ENCODE data around the gene PIAS4.

PIAS4 gene

DNA sequence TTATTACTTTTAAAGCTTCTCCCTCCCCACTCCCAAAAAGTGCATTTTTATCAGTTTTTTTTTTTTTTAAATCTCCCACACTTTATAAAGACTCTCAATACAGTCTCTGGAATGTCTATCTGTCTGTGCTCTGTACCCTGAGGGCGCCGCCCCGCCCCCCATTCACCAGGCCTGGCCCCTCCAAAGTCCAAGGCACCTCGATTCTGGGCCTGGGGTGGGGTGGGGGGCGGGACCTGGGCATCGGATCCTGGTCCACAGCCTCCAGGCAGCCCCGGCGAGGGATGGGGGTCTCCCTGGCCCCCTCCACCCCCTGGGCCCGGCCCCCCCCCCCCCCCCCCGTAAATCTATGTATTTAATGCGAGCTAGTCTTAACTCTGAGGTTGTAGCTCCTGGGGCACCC, 35.9 kb downstream of the PIAS4 start:
- DNase-seq, result no peak

DNA sequence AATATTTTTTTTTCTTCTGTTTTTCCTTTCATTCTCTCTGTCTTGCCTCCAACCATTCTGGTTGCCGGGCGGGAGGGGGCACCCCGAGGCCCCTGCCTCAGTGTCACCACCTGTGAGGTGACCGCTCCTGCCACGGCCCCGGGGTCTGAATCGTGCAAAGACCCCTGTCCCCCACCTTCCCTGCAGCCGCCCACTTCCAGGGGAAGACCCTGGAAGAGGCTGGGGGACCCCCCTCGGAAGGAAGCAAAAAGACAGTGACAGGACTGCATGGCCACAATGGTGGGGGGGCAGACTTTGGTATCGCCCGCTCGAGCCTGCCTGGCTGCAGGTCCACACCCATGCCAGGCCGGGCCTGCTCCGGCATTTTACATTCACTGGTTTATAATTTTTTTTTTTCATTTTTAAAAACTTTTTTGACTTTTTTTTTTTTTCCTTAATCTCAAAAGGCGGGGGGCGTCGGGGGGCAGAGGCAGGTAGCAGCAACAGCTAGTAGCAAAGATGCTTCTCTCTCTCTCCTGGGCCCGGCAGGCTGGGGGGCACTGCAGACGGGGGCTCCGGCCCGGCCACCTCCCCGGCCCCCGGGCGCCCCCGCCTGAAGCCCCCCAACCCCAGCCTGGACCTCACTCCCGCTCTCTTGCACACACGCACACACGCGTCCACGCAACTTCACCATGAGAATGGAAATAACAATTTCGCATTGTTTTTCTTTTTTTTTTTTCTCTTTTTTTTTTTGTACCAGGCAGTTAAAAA, 36.6 kb downstream of the PIAS4 start:
- DNase-seq, result no peak

DNA sequence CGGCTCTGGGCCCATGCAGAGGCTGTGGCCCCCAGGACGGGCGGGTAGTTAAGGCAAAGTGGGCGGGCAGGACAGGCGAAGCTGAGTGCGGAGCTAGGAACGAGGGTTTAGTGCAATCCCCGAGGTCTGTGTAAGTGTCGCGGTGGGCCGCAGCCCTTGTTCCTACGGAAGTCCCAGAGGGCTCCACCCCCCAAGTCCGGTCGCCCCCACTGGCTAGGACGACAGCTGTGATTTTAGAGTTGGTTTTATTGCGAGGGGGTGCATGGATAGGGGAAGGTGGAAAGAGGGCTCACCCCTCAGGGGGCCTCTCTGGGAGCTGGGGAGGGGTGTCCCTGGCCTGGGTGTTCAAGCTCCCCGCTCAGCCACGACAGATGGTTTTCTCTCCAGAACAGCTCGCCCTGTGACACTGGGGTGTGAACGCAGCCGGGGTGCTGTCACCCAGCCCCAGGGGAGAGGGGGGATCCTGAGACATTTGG, 37.5 kb downstream of the PIAS4 start:
- DNase-seq, result no peak

DNA sequence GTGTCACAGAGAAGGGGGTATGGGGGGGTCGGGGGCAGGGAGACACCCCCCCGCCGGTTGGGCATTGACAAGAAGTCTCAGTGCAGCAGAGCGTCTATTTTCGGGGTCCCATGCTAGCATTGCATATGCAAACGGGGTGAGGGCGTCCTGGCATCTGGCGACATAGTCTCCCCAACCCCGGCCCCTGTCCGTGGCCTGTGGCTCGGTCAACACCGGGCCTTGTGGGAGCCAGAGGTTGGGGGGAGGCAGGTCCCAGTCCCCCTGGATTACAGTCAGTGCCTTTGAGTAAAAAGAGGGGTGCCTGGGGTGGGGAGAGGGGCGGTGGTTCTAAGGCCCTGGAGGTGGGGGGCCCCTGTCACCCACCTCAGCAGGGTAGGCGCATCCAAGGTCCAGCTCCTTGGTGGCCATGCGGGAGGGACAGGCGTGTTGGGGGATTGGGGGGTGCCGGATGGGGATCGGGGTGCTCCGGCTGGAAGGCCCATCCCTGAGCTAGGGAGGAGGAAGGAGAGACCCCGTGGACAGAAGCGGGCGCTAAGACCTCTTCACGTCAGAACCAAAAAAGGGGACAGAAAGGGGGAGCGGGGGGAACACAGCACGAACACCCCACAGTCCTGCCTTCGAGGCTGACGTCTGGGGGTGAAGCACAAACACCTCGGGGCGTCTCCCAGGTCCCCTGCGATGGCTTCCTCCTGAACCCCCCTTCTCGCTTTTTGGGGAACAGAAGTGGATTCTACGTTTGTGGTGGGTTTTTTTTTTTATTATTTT, 38.2 kb downstream of the PIAS4 start:
- no peak for DNase-seq

DNA sequence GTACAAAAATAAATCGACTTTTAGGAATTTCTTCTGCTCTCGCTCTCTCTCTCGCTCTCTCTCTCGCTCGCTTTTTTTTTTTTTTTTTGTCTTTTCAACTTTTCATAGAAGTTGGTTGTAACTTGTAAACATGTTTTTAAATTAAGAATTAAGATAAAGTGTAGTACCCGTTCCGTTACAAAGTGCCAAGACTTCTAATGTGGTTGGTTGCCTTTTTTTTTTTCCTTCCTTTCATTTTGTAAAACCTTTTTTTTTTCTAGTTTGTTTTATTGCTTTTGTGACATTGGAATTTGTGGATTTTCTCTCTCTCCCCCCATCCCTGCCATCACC, 38.8 kb downstream of the PIAS4 start:
- DNase-seq, result no peak

DNA sequence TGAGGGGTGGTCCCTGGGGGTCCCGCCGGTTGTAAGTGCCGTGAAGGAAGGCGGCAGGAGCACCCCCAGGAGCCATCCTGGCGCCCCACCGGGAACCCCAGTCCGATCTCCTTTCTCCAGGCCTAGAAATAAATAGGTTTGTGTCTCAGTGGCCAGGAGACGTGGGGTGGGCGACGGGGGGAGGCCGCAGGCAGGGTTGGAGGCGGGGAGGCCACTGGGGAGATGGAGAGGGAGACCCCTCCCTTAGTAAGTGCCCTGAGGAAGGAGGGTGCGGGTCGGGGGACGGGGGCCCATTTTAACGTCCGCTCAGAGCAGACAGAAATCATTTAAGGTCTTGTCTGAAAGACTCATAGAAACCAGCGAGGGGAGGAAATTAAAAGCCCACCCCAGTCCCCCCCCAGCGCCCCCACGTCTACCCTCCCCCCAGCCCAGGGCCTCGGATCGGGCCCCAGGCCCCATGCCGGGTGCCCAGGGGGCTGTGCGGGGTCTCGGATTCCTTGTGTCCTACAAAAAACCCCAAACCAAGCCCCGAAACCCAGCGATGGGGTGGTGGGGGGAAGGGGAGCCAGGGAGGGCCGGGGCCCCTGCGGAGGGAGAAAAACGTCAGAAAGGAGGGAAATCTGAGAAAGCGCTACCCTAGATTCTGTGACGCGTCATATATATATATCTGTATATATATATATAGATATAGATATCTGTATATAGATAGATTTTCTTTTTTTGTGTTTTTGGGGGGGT, 39.6 kb downstream of the PIAS4 start:
- DNase-seq, result no peak

DNA sequence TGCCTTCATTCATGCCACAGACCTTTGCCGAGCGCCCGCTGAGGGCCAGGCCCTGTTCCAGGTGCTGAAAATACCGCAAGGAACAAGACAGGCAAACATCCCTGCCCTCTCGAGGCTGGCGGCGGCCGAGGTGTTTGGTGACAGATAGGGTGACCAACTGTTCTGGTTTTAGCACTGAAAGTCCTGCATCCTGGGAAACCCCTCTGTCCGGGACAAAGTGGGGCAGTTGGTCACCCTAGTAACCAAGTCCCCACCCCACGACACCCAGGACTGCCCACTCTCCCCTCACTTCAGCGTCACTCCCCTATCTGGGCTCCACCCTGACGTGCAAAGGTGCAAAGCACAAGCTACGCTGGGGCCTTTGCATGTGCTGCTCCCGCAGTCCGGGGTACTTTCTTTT, 41.9 kb downstream of the PIAS4 start:
- DNase-seq, result no peak

DNA sequence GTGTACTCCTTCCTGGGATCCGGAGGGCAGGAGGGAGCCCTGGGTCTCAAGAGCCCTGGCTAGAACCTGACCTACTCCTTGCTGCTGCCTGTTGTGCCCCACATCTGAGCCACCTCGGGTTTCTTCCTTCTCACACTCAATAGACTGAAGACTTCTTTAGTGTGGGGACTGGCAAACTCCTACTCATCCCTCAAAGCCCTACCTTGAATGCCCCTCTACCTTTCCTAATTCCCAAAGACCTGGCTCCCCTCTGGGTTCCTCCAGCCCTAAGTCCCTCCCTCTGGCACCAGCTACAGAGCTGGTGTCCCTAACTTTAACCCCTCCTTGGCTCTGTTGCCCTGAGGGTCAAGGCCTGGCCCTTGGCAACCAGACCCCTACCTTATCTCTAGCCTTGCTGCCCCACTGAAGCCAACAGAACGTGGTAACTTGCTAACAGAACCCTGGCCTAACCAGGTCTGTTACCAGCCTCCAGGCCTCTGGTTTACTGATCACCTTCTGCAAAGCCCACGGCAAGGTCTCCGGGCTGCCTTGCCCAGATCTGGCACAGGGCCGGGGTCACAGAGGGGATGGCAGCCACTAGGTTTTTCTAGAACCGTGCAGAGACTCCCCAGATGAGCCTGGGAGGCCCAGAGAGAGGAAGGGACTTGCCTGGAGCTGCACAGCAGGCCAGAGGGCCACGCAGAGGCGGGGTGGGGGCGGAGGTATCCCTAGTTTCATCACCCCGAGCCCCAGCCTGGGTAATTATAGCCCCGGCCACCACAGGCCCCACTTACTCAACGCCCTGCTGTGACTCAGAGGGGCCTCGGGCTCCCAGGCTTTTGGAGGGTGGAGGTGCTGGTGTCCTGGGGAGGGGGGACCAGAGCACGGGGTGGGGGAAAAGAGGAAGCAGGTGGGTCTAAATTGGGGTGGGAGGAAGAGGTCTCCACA, 43.9 kb downstream of the PIAS4 start:
- no peak for DNase-seq

DNA sequence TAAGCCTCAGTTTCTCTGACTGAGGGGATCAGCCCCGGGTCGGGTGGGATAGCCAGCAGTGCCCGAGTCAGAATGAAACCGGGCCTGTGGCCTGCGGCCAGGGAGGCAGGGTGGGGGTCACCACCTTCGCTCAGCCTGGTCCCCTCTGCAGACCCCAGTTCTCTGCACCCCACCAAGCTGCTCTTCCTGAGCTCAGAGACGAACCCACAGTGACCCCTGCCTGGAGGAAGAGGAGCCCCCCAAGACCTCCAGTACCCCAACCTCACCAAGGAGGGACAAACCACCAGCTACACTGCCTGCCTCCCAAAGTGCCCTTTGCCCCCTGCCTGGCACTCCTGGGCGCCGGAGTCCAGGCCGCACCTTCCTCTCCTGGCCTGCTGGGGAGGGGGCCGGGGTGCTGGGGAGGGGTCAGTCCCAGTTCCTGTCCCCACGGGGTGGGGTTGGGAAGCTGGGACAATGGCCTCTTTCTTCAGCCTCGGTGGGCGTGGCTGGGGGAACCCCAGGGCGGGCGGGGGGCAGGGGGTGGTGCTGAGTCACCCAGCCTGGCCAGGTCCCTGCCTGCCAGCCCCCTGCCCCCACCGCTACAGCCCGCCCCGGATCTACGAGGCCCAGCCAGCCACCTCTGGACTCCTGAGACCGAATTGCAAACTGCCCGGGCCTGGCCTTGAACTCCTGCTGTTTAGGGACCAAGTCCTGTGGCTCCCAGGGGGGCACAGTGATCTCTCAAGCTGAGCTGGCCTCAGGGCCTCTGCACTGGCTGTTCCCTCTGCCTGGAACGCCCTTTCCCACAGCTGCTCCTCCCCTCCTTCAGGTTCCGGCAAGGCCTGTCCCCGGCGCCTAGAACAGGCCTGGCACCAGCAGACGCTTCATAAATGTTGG, 44.8 kb downstream of the PIAS4 start:
- peak; percentile 7 for DNase-seq

DNA sequence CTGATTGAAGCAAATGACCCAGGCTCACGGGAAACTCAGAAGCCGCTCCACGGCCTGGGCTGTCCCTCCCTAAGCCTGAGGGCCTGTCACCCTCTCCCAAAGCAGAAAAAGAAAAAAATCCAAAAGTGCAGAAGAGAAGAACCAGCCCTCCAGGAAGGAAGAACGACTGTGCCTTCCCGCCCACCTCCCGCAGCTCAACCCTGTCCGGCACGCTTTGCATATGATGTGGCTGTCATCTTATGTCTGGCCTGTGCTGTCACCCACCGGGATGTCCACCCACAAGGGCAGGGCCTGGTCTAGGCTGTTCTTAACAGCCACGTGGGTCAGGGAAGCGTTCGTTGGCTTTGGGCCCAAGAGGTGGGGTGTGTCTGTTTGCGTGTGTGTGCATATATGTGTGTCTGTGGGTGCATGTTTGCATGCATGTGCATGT, 45.5 kb downstream of the PIAS4 start:
- DNase-seq, result no peak

DNA sequence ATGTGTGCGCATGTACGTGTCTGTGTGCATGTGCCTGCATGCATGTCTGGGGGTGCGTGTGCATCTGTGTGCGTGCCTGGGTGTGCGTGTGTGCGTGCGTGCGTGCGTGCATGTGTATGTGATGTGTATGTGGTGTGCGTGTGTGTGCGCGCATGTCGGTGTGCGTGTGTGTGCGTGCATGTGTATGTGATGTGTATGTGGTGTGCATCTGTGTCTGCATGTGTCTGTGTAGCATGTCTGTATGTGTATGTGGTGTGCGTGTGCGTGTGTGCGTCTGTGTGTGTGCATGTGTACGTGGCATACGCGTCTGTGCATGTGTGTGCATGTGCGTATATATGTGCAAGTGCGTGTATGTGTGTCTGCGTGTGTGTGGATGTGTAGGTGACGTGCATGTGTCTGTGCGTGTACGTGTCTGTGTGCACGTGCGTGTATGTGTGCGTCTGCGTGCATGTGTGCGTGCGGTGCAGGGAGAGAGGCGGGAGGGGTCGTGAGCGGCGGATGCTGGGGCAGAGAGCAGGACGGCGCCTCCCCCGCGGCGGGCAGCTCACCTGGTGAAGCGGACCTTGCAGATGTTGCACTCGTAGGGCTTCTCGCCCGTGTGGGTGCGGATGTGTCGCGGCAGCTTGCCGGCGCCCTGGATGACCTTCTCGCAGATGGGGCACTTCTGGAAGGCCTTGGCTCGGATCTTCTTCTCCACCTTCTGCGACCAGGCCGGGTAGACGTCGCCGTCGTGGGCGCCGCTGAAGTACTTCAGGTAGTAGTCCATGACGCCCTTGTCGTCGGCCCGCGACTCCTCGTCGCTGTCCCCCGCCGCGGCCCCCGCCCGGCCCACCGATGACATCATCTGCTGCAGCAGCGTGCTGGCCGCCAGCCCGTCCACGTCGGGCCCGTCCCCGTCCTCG, 46.1 kb downstream of the PIAS4 start:
- DNase-seq, result no peak

DNA sequence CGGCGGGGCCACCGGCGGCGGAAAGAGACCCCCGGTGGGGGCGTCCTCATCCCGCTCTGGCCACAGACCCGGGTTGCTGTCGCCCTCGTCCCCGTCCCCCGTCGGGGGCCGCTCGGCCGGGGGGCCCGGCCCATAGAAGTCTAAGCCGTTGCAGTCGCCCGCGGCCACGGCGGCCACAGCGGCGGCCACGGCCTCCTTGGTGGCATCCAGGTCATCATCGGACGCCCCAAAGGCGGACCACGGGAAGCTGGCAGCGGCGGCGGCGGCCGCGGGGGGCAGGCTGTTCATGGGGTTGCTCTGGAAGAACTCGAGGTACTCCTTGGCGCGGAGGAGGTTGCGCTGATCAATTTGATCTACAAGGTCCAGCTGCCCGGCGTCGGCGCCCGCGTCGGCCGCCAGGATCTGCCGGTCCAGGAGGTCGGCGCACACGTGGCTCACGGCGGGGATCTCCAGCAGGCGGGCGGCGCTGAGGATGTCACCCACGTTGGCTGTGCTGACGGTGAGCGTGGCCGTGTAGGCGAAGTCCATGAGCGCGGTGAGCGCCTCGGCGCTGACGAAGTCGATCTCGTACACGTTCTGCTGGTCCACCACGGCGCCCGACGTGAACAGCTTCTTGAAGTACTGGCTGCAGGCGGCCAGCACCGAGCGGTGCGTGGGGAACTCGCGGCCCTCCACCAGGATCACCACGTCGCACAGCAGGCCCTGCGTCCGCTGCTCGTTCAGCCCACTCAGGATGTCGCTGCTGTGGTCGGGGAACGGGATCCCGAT, 47.1 kb downstream of the PIAS4 start:
- DNase-seq, result no peak

DNA sequence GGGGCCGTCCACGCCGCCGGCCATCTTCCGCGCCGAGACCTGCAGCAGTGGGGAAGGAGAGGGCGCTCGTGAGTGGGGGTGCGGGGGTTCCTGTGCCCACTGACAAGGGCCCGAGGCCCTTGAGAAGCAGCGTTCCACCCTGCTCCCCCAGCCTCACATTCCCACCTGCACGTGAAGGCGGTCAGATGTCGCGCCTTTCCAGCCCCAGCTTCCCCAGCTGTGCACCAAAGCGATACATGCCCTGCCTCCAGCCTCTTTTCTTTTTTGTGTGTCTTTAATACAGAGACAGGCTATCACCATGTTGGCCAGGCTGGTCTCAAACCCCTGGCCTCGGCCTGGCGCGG, 47.6 kb downstream of the PIAS4 start:
- DNase-seq, result no peak

DNA sequence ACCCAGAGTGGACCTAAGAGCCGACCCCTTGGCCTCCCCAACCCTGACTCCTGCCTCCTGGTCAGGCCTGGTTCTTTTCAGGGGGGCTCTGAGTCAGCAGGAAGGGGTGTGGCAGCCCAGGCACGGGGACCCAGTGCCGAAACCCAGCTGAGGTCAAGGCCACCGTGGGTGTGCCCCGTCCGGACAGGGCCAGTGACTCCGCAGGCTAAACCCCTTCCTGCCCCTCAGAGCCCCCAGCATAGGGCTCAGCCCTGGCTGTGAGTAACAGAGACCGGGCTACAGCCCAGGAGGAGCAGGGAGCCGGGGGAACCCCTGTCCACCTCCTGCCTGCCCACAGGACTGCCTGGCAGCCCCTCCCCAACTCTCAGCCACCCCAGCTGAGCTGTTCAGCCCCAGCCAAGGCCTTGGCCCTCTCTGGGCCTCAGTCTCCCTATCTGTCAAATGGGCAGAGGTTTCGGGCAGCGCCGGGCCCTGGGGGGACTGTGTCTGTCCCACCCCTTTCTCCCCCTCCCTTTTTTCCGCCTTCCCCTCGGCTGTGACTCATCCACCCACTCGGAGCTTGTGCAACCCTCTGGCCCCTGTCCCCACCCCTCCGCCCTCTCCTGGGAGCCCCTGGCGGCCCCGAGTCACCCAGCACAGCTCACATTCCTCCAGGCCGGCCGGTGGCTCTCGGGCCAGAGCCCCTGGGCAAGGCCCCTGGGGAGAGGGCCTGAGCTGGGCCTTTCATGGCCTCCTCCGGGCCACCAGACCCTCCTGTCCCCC, 50.6 kb downstream of the PIAS4 start:
- DNase-seq, result no peak

DNA sequence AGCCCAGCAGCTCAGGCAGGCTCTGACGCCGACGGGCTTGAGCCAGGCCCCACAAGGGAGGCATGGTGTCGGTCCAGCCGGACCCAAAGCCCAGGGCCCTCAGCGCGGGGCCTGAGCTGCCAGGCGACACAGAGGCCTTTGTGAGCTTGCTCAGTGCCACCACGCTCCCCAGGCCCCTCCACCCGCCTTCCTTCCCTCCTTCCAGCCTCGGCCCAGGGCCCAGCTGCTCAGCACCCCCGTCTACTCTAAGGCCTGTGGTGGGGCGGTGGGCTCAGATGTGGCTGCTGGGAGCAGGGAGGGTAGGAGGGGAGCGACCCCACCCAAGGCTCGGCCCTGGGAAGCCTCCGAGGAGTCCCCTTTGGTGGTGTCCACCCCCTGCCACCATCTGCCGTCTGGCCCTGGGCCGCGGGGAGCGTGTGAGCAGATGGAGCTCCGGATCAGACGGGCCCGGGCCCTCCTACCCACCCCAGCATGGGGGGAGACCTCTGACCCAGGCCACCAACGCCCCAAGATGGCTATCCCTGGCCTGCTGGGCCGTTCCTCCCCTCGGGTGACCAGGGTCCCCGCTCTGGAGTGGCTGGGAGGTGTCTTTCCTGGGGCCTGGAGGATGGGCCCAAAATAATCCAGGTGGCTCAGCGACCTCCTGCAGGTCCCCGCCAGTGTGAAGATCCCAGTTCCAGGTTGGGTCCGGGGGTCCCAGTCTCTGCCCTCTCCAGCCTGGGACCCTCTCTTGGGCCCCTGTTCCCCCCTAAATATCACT, 51.3 kb downstream of the PIAS4 start:
- DNase-seq, result peak; percentile 83

DNA sequence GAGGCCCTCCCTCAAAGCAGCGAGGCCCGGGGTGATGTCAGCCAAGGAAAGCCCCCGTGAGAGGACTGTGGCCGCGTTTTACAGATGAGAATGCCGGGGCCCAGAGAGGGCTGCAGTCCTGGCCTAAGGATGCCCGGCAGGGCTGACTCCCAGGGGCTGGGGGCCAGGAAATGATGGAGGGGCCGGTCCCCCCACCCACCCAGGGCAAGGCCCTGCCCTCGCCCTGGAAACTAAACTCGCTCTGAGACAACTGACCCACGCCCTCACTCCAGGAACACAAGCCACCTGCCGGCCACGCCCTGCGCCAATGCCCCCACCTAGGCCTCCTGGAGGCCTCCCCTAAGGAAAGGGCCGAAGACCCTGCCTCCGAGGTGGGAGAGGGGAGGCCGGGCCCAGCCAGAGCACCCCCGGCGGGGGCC, 51.9 kb downstream of the PIAS4 start:
- DNase-seq, result no peak

DNA sequence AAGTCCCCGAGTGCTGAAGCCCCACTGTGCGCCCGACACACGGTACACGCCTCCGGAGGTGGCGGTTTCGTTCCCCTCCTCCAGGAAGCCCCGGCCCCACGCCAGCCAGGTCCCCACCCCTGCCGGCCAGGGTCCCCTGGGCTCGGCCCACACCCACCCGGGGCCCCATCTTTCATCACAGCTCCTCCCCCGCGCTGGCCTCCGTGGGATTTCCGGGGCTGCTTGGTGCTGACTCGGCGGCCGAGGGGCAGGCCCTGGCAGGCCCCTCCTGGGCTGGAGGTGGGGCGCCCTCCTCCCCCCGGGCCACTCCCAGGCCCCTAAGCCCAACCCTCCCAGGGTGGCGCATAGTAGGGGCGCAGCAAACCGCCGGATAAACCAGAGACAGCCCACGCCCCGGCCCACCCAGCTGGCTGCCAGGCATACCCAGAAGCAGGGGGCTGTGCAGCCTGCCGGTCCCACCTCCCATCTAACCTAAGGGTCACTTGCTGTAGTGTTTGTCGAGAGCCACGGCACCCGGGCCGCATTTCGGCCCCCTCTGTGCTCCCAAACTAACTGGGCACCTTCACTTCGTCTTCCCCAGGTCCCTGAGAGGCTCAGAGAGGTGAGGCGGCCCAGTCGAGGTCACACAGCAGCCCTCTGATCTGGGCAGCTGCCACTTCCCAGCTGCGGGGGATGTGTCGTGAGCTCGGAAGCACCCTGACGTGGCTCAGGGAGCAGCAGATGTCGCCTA, 52.5 kb downstream of the PIAS4 start:
- DNase-seq, result no peak
